ENCODE data around the gene LRIT3. TPM values are rescaled to one million over a fixed set of nuclear protein-coding genes. Genes with fewer than 3 reads are reported as not detected.

The LRIT3 gene
- total RNA-seq, 4 donors from 2014 or later: 0.16 to 0.22 (median 0.18) TPM

GRCh38 chr4:109810552-109811387, 37.1 kb upstream of the LRIT3 start:
- TF ChIP-seq CTCF (IDR thresholded peaks at IDR 0.05; ENCODE audit: low read depth): no peak

- no peak for TF ChIP-seq CTCF (IDR thresholded peaks at IDR 0.05; ENCODE audit: low read depth)
Observed at GRCh38 chr4:109811707-109812106, 36.2 kb upstream of the LRIT3 start.

GRCh38 chr4:109815151-109816081, 32.5 kb upstream of the LRIT3 start, which contains the start of gene GAR1:
Gene GAR1 (plus strand): TSS chr4:109815762. CDS start chr4:109816165, 403 bp downstream.
- no peak for TF ChIP-seq CTCF (IDR thresholded peaks at IDR 0.05; ENCODE audit: low read depth)

- no peak for TF ChIP-seq CTCF (IDR thresholded peaks at IDR 0.05; ENCODE audit: low read depth)
Observed at GRCh38 chr4:109816082-109816442, 31.8 kb upstream of the LRIT3 start.

- TF ChIP-seq CTCF (IDR thresholded peaks at IDR 0.05; ENCODE audit: low read depth): no peak
Observed at GRCh38 chr4:109816894-109817293, 31.0 kb upstream of the LRIT3 start.

GRCh38 chr4:109818268-109818667, 29.6 kb upstream of the LRIT3 start:
- TF ChIP-seq CTCF (IDR thresholded peaks at IDR 0.05; ENCODE audit: low read depth): no peak

- no peak for TF ChIP-seq CTCF (IDR thresholded peaks at IDR 0.05; ENCODE audit: low read depth)
Observed at GRCh38 chr4:109820563-109820962, 27.3 kb upstream of the LRIT3 start.
